ENCODE data around the gene LINC01488.

Gene LINC01488

GRCh38 chr11:69465236-69466000, 16.0 kb upstream of the LINC01488 start:
- no peak for DNase-seq

DNA sequence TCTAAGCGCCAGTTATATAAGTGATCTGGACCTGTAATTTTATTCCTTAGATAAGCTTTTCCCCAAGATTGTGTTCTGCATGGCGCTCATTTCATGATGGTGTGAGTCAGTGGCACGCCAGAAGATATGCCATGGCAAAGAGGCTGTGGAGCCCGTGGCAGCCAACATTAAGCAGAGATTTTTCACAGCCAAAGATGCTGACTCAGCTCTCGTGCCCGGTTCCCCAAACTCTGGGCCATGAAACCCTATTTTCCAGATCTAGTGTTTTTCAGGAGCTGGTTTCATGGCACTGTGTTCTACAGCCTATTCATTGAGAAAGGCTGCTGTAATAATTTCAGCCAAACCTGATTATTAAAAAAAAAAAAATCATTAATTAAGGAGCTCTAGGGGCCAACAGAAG, 15.4 kb upstream of the LINC01488 start:
- no peak for DNase-seq

DNA sequence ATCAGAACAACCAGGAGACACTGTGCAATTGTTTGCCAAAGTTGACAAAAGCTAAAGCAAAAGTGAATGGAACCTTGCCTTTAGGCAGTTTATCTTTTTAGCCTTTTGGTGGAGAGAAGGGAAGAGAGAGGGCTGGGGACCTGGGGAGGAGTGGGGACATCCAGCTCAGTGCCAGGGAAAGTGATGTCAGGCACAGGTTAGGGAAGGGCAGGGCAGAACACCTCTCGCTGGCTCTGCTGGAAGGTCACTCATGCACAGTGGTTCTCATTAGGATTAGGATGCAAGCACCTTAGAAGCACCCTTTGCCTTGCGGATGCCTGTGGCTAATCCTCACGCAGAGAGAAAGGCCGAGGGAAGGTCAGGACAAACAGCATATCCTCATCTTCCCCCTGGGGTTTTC, 14.3 kb upstream of the LINC01488 start:
- DNase-seq = no peak

- no peak for DNase-seq
Measured at GRCh38 chr11:69467646-69468045, 13.8 kb upstream of the LINC01488 start.

GRCh38 chr11:69468221-69468620, 13.2 kb upstream of the LINC01488 start:
- no peak for DNase-seq

DNA sequence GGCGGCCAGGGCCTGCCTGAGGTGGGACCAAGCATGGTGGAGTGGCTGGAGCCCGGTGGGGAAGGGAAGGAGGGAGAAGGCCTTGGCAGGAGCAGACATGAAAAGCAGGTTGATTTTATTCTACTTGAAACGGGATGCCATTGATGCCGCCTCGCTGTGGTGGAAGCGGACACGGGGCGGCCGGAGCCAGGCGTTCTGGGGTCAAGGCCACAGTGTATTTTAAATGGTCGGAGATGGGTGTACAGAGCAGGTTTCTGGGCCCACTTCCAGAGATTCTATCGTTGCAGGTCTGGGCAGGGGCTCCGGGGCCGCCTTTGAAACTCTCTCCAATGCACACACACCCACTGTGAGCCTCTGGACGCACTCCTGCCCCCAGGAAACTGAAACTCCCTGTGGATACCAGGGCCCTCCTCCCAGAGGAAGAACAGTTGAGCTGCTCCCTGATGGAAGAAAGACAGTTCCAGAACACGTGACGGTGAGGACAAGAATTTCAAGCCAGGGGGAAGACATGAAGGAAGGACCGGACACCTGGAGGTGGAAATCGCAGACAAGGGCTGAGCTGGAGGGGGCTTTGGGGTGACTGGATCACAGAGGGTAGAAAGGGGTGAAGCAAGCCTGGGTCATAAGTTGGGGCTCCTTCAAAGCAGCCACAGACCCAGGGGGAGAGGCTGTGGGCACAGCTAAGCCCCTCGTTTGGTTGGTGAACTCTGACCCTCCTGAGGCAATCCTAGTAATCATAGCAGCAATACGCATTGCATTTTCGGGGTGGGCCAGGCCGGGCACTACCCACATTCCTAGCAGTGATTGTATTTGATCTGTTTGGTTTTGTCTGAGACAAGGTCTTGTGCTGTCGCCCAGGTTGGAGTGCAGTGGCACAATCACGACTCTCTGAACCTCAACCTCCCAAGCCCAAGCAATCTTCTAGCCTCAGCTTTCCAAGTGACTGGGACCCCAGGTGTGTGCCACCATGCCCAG, 12.3 kb upstream of the LINC01488 start:
- no peak for DNase-seq

DNA sequence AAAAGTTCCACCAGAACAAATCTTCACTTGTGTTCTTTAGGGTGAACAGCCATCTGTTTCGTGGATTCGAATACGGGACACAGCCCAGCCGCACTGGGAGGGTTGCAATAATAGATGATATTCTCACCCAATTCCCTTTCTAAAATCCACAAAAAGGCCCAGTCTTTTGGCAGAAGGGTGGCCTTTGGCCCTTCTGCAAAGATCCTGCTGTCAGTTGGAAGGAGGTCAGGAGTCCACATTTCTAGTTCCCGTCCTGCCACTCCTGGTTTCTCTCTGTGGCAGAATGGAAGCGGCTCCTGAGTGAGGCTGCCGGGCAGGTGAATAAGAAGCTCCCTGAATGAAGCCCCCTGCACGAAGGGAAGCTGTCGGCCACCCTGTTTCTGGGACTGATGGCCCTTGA, 11.2 kb upstream of the LINC01488 start:
- DNase-seq = no peak

DNA sequence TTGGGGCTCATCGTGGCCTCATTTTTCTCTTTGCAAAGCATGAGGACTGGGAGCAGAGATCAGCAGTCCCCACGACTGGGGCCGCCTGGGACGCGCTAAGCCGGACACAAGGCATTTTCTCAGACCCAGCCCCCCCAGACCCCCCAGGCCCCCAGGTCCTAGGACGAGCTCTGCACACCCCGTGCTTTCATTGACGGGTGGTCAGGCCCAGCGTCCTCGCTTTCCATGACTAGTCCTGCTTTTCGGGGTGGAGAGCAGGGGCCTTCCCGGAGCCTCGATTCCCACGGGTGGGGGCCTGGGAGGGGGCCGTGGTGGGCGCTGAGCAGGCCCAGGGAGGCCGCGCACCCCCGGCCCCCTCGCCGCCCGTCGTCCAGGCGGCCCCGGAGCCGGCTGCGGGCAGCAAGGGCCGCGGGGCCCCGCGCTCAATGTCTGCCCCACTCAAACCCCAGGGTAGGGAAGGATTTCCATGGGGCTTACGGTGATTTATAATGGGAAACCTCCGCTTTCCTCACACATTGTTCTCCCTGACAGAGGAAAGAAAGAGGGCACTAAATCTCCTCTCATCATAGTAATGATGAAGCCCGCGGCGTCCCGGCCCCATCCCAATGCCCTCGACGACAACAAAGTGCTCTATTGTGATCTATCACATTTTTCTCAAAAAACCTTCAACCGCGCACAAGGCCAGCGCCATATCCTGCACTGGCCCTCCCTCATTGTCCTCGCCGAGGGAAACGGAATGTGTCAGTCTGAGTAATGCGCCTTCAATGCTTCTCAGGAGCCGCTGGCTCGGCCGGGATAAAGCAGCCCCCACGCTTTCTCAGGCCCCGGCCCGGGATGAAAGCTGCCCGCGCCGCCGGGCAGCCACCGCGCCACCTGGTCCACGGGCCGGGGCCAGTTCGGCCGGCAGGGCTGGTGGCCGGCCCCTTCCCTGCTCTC, 10.4 kb upstream of the LINC01488 start:
- no peak for DNase-seq

DNA sequence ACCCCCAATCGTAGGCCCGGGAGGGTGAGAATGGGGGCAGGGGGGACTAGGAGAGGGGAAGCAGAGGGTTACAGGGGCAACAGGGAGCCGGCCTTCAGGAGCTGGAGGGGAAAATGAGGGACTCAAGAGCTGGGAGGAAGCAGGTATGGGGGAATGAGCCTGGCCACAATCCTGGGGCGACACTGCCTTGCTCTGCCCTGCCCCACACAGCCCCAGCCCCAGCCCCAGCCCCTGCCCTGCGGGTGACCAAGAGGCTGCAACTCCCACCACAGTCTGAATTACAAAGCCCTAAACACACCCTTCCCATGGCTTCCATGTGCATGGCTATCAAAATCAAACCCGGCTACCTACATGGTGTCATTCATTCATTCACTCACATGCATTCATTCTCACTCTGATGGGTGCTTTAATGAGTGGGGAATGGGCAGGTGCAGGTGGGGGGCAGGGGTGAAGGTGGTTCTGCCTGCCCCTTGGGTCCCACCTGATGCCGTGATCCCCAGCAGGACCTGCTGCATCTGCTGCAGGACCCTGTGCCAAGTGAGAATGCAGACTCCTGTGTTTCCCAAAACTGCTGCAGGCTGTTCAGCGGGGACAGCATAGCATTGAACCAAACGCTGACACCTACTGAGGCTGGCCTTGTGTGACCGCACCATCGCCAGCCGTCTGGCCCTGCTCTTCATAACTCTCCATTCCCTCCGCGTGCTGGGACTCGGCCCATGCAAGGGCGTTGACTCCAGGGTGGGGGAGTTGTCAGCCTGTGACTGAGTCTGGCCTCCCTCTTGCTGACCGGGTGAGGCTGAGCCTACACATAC, 9.5 kb upstream of the LINC01488 start:
- DNase-seq = no peak

GRCh38 chr11:69472541-69473275, 8.8 kb upstream of the LINC01488 start:
- DNase-seq = no peak

DNA sequence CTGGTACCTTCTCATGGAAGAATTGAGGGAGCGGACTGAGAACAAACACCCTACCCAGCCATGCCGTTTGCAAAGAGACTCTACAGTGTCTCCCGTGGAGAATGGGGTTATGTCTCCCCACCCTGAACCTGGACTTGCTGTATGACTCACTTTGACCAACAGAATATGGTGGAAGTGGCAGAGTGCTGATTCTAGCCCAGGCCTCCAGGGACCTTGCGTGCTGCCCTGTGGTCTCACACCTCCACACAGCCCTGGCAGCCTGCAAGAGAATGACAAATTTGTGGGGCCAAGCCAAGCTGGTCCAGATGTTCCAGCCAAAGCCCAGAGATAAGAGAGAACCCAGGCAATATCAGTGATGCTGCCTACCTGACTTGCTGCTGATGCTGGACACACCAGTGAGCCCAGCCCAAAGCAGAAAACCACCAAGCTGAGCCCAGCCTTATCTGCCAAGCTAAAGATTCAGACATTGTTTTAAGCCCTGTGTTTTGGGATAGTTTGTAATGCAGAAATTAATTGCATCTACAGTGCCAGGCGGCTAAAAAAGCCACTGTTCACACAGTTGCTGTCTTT, 8.1 kb upstream of the LINC01488 start:
- DNase-seq = no peak

GRCh38 chr11:69474736-69475135, 6.7 kb upstream of the LINC01488 start:
- no peak for DNase-seq

GRCh38 chr11:69475141-69475865, 6.2 kb upstream of the LINC01488 start:
- DNase-seq = no peak

- no peak for DNase-seq
Measured at GRCh38 chr11:69475866-69476471, 5.5 kb upstream of the LINC01488 start.

GRCh38 chr11:69476509-69476961, 4.9 kb upstream of the LINC01488 start:
- DNase-seq = no peak

DNA sequence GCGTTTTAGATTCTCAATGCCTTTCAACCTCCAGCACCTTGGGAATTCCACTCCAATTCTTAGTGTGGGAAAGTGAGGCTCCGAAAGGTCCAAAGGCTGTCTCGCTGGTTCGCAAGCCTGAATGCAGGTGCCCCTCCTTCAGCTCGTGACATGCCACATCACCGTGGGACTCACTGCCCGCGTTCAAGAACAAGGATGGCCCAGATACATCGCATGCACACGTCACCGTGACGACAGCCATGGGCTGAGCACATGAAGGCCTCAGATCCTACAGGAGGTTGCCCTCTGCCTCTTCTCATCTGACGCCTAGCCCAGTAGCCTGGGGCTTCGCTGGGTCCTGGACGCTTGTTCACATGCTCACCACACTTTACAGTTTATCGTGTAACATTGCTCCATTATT, 4.4 kb upstream of the LINC01488 start:
- DNase-seq = no peak

DNA sequence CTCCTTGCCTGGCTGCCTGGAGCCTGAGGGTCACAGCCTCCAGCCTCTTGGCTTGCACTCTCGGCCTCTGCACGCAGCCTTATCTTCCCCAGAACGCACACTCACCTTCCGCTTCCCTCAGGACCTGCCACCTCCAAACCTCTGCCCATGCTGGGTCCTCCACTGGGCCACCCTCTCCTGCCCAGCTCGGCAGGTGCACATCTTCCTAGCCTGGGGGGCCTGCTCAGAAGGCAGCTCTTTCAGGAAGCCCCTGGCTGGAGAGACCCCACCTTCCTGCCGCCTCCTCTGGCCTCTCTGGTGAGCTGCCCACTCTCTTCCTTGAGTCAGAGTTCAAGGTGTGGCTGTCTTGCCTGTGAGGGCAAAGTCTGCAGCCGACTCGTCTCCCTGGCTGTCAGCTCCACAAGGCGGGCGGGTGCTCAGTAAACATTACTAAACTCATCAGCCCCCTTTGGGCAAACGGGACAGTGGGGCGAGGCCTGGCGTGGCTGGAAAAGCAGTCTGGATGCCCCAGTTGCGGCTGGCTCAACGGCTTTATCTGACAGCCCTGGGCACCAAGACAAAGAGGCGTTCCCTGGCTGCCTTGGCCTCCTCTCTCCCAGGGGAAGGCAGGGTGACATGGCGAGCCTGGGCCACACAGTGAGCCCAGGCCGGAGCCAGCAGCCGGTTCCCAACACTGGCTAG, 1.7 kb upstream of the LINC01488 start:
- DNase-seq = no peak

- no peak for DNase-seq
Measured at GRCh38 chr11:69480547-69481392, 693 bp upstream of the LINC01488 start.

Measured in cortex of kidney (tissue), 1 donor.